ENCODE measurements around the gene ASB1. TPM values are rescaled to one million over a fixed set of nuclear protein-coding genes. Genes with fewer than 3 reads are reported as not detected.

The ASB1 gene
- total and polyA plus RNA-seq, 2 of the 13 experiments (the other 11 are each of a cell fraction or from before 2014, with no cell fraction given): 48.6 to 49.2 TPM

- TF ChIP-seq SKIL (CRISPR knock-in tag; IDR thresholded peaks at IDR 0.05; ENCODE audit: borderline replicate concordance) (peak; percentile 28), ZNF292 (CRISPR knock-in tag; IDR thresholded peaks at IDR 0.05; ENCODE audit: borderline replicate concordance, low read depth) (no peak), CERS6 (CRISPR knock-in tag; IDR thresholded peaks at IDR 0.05) (no peak), ATF7 (IDR thresholded peaks at IDR 0.05) (no peak), ATF7 (CRISPR knock-in tag; IDR thresholded peaks at IDR 0.05) (no peak), AHDC1 (CRISPR knock-in tag; IDR thresholded peaks at IDR 0.05; ENCODE audit: borderline replicate concordance) (no peak), HNRNPL (IDR thresholded peaks at IDR 0.05; ENCODE audit: low read depth, low read length) (peak; percentile 12; the same call in 1 of the 2 replicates), PLRG1 (conservative IDR thresholded peaks at IDR 0.05) (no peak), ZNF460 (CRISPR knock-in tag; IDR thresholded peaks at IDR 0.05; ENCODE audit: borderline replicate concordance) (no peak), ZNF563 (CRISPR knock-in tag; IDR thresholded peaks at IDR 0.05) (no peak), THYN1 (CRISPR knock-in tag; IDR thresholded peaks at IDR 0.05; ENCODE audit: borderline replicate concordance, low read depth) (no peak)
Measured at GRCh38 chr2:238486123-238486848, 59.6 kb downstream of the ASB1 start (continued).

Data from HepG2 (cell line).